HG03060 (cell line): ENCODE measurements around the gene PTPN13.

Experiments used
- ATAC-seq: cut with Tn5 transposase; IDR thresholded peaks from one replicate; pipeline ENCODE4 v1.9.1; 2021; ENCODE audit warnings: low read depth, moderate number of reproducible peaks; ENCODE audit not compliant: unreplicated experiment

PTPN13 gene

GRCh38 chr4:86586626-86587380, 7.3 kb upstream of the PTPN13 start:
- no peak for ATAC-seq

GRCh38 chr4:86587381-86588140, 6.6 kb upstream of the PTPN13 start:
- ATAC-seq = no peak

DNA sequence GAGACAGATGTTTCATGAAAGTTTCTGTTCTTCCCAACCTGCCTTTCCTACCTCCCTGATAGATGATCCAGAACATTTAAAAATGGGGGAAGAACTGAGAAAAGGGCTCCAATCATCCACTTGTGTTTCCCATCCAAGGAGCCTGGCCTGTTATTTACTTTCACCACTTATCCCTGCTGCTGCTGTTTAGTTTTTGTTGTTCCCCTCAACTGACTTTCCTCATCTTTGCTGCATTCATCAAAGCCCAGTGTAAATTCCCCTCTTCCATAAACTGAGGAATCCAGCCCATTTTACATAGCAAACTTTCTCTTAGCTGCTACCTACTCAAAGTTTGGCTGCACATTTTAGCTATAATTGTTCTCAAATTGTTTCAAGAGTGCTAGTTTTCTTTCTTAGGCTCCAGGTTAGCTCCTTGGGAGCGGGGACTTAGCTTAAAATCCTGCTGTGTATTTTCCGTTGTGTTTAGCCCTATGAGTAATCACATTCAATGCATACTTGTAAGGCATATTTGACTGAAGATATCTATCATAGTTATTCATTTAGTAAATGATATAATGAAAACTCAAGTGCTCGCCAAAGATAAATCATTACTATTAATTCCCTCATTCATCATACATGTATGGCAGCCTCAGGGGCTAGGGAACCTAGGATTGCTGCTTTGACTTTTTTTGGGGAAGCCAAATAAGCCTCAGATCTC, 1.4 kb upstream of the PTPN13 start:
- ATAC-seq = no peak

DNA sequence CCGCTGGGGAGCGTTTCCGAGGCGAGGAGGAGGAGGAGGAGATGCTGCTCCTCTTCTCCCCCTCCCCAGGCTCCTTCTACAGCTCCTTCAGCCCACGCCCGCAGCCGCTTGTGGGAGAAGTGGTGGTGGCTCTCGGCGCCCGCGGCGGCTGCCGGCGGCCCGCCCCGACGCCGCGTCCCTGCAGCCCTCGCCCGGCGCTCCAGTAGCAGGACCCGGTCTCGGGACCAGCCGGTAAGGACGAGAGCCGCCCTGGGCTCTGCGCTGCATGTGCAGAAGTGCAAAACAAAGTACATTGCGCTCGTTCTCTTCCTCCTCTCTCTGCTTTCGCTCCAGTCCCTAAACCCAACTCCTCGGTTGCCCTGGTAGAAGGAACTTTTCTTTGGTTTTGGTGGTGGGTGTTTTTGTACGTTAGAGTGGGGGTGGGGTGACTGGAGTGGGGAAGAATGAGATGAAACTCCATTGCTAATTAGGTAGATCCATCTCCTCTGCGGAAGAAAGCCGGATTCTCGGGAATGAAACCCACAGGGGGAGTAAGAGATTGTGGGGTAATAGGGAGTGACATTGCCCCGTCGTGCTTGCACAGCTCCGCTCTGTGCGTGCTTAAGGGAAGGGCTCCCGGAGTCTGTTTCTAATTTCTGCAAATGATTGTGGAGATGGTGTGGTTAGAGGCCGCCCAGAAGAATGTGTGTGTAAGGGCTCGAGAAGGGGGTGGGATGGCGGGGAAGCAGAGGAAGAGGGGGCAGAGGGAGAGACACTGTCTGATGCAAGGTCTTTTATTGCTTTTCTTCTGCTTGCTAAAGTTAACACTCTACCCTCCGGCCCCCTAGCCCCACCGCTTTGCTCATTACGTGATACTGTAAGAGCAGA, 677 bp downstream of the PTPN13 start:
- ATAC-seq = no peak

DNA sequence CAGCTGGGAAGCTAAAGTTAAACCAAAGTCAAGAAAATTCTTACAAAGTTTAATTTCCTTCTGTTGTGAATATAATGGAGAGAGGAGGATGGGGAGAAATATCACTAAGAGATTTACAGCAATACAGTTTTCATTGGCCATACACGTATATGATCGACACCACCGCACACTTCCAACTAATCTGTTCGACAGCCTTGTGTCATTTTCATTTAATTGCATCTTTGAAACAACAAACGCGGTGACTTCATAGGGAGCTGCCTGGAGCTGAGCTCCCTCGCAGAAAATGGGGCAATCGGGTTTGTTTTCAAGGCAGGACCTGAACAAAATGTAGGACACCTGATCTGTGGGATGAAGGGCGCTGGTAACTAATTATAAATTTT, 1.3 kb downstream of the PTPN13 start:
- no peak for ATAC-seq

- no peak for ATAC-seq
Measured at GRCh38 chr4:86596807-86597206, 2.7 kb downstream of the PTPN13 start.

- no peak for ATAC-seq
Measured at GRCh38 chr4:86600007-86600653, 6.0 kb downstream of the PTPN13 start.

- no peak for ATAC-seq
Measured at GRCh38 chr4:86603311-86603885, 9.3 kb downstream of the PTPN13 start.

GRCh38 chr4:86606809-86607208, 12.7 kb downstream of the PTPN13 start:
- no peak for ATAC-seq

- no peak for ATAC-seq
Measured at GRCh38 chr4:86608757-86609375, 14.8 kb downstream of the PTPN13 start.

GRCh38 chr4:86611757-86612156, 17.6 kb downstream of the PTPN13 start:
- no peak for ATAC-seq

DNA sequence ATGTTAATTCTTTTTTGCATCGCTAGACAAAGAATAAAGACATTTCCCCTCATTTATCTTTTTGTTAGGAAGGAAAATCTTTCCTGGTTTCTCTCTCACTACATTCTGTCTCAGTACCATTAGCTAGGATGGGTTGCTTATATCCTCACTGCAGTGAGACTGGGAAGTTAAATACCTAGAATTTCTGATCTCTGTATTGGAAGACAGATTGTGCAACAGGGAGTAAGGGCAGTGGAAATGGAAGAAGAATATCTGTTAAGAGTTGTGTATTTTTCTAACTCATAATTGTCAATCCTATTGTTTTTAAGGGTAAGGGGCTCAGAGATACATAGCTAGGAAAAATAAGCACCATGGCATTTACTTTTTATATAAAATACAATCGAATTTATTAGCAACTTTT, 19.6 kb downstream of the PTPN13 start:
- no peak for ATAC-seq

DNA sequence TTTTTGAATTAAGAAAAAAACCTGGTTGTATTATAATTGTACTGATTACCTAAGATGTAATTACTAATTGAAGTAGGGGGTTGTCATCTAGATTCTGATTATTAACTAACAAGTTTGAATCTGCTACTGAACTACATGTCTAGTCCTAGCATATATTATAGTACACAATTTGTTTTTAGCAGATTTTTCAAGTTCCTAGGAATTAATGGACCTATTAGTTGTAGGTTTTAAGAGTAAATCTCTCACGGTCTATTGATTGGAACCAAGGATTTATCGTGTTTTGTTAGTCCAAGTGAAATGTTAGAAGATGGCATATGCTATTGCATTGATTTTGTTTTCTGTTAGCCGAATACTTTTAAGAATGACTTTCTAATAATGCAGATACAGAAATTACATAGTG, 20.8 kb downstream of the PTPN13 start:
- no peak for ATAC-seq

DNA sequence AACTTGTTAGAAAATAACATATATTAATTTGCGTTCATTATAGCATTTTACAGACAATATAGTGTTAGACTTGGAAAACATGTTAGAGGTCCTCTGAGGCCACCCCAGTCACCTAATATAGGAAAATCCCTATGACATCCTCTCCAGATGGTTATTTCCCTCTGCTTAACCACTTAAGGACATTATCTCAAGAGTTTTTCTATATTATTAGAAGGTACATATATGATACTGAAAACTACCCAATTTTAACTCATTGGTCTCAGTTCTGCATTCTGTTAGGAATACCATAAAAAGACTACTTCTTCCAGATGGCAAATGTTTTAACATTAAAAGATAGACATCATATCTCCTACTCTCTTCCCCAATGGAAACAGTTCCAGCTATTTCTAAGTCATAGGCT, 21.4 kb downstream of the PTPN13 start:
- no peak for ATAC-seq

- ATAC-seq = no peak
Measured at GRCh38 chr4:86619656-86620055, 25.5 kb downstream of the PTPN13 start.

DNA sequence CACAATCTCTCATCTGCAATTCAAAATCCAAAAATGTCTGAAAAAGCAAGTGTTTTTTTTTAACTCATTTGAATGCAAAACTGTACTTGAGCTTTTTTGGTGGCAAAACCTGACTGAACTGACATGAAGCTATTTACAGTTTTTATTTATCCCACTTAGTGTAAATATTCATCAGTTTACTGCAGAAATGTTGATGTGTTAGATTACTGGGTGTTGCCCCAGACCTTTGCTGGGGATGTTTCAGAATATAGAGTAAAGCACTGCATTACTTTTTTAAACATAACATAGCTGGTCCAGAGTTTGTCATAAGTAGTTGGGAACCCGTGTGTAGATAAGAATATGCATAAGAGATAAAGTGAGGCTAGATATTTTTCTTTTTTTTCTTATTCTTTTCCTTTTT, 27.3 kb downstream of the PTPN13 start:
- ATAC-seq = no peak

DNA sequence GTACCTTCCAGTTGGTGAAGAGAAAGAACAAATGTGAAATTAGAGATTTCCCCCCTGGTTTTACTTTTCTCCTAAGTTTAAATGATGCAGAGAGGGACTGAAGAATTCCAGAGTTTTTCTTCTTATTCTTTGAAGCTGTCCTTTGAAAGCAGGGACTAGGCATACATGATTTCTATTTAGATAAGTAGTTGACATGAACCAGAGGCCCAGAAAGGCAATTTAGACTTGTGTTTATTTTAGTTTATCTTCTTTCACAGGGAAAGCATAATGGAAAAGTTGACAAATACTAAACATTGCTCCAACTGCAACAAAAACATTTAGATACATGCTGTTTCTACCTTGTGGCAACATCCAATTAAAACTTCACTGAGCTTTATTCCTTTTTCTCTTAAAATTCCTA, 32.0 kb downstream of the PTPN13 start:
- ATAC-seq = no peak

- no peak for ATAC-seq
Measured at GRCh38 chr4:86627462-86628135, 33.5 kb downstream of the PTPN13 start.

- ATAC-seq = no peak
Measured at GRCh38 chr4:86630629-86631028, 36.5 kb downstream of the PTPN13 start.
